ENCODE data around the gene MRRF.

MRRF gene

DNA sequence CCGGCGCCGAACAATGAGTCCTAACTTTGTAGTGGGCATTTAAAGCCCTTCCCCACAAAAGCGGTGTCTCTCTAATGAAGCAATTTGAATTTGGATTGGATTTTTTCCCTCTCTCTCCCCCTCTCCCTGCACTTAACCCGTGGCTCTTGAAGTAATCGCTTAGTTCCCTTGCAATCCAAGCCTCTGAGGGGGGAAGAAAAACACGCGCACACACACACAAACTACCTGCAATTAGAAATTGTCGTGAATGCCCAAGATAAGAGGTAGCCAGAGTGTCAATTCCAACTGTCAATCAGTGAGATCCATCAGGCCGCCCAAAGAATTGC is 37.1 kb upstream of the MRRF start:
- Histone ChIP-seq H3K9me2 (replicated peaks; ENCODE audit: low read depth, low read length) (no peaks in the 10 kb centered on the region), H3K4me2 (ENCODE audit: low read depth, low read length, poor library complexity, severe bottlenecking) (no peak overlapping the region), H2AFZ (ENCODE audit: low read length) (no peak overlapping the region), H4K20me1 (ENCODE audit: insufficient read depth, low read length, poor library complexity, severe bottlenecking) (no peaks in the 10 kb centered on the region), H3K9ac (ENCODE audit: low read depth, low read length, poor library complexity, severe bottlenecking) (no peak overlapping the region), H3F3A (ENCODE audit: low read depth) (no peaks in the 10 kb centered on the region), H3K4me1 (ENCODE audit: insufficient read depth, low read length, poor library complexity, severe bottlenecking) (no peaks in the 10 kb centered on the region), H3K4me3 (ENCODE audit: low read length, poor library complexity, severe bottlenecking) (no peak overlapping the region), H3K36me3 (ENCODE audit: insufficient read depth, low read length) (no peaks in the 10 kb centered on the region), H3K79me2 (ENCODE audit: insufficient read depth, low read length) (no peaks in the 10 kb centered on the region), H3K27me3 (ENCODE audit: insufficient read depth, low read length, poor library complexity, severe bottlenecking) (no peaks in the 10 kb centered on the region), H3K9me3 (ENCODE audit: insufficient read depth, low read depth, low read length) (no peaks in the 10 kb centered on the region)
- no peak for TF ChIP-seq EZH2phosphoT487 (IDR thresholded peaks at IDR 0.05; ENCODE audit: borderline replicate concordance)
- TF ChIP-seq CTCF (conservative IDR thresholded peaks at IDR 0.05; ENCODE audit: low read length), result no peak

- no peaks in the 10 kb centered on the region for H3K9me2 ChIP-seq (replicated peaks; ENCODE audit: low read depth, low read length)
- H3K27me3 ChIP-seq (ENCODE audit: insufficient read depth, low read length, poor library complexity, severe bottlenecking), result no peaks in the 10 kb centered on the region
- H4K20me1 ChIP-seq (ENCODE audit: insufficient read depth, low read length, poor library complexity, severe bottlenecking), result no peaks in the 10 kb centered on the region
- H3K4me3 ChIP-seq (ENCODE audit: low read length, poor library complexity, severe bottlenecking), result no peak overlapping the region
- no peak overlapping the region for H2AFZ ChIP-seq (ENCODE audit: low read length)
- no peak overlapping the region for H3K9ac ChIP-seq (ENCODE audit: low read depth, low read length, poor library complexity, severe bottlenecking)
- H3K9me3 ChIP-seq (ENCODE audit: insufficient read depth, low read depth, low read length), result no peaks in the 10 kb centered on the region
- no peak for TF ChIP-seq EZH2phosphoT487 (IDR thresholded peaks at IDR 0.05; ENCODE audit: borderline replicate concordance)
- TF ChIP-seq CTCF (conservative IDR thresholded peaks at IDR 0.05; ENCODE audit: low read length), result no peak
- no peaks in the 10 kb centered on the region for H3K79me2 ChIP-seq (ENCODE audit: insufficient read depth, low read length)
- no peak overlapping the region for H3K4me2 ChIP-seq (ENCODE audit: low read depth, low read length, poor library complexity, severe bottlenecking)
- no peaks in the 10 kb centered on the region for H3K4me1 ChIP-seq (ENCODE audit: insufficient read depth, low read length, poor library complexity, severe bottlenecking)
- H3F3A ChIP-seq (ENCODE audit: low read depth), result no peaks in the 10 kb centered on the region
- H3K36me3 ChIP-seq (ENCODE audit: insufficient read depth, low read length), result no peaks in the 10 kb centered on the region
Measured at GRCh38 chr9:122228191-122228567, 36.5 kb upstream of the MRRF start.

DNA sequence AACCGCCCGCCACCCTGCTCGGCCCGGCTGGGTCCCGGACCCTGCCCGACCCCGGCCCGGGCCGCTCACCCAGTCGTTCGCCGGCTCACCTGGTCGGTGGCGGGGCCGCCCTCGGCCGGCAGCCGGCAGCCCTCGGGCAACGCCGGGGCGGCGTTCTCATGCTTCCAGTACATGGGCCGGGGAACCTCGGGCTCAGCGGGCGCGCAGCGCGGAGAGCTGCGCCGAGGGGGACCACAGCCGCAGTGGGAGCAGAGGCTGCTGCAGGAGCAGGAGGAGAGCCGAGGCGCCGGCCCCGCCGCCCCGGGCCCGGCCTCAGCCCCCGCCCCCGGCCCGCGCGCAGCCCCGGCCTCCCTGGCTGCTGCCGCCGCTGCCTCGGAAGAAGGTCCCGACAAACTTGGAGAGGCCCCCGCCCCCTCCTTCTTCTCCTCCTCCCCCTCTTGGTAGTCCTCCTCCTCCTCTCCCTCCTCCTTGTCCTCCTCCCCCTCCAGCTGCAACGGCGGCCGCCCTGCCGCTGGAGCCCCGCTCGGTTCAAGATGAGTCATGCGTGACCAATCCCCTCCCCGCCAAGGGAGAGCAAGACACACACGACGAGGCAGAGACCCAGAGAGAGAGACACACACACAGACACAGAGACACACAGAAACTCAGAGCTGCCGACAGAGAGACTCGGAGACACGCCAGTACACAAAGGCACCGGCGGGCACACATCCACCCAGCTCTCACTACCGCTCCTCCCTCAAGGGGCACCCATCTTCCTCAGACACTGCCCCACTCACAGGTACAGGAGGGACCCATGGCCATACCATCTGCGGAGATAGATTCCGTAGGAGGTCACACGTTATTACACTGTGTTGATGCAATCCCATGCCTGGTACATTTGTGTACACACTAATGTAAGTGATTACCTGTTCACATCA is 35.9 kb upstream of the MRRF start, which contains the start of gene LHX6:
TSS of gene LHX6 (minus strand) at position 390 of the 917 bp plus-strand sequence. CDS start at position 173, 217 bp downstream.
- Histone ChIP-seq H3K79me2 (ENCODE audit: insufficient read depth, low read length) (no peaks in the 10 kb centered on the region), H3K9me2 (replicated peaks; ENCODE audit: low read depth, low read length) (no peaks in the 10 kb centered on the region), H3F3A (ENCODE audit: low read depth) (no peaks in the 10 kb centered on the region), H3K27me3 (ENCODE audit: insufficient read depth, low read length, poor library complexity, severe bottlenecking) (no peaks in the 10 kb centered on the region), H3K36me3 (ENCODE audit: insufficient read depth, low read length) (no peaks in the 10 kb centered on the region), H3K4me1 (ENCODE audit: insufficient read depth, low read length, poor library complexity, severe bottlenecking) (no peaks in the 10 kb centered on the region), H4K20me1 (ENCODE audit: insufficient read depth, low read length, poor library complexity, severe bottlenecking) (no peaks in the 10 kb centered on the region), H2AFZ (ENCODE audit: low read length) (0 out of 2 replicates have a peak within 1 kb of the TSS, but pooled peaks have one; percentile 26), H3K9ac (ENCODE audit: low read depth, low read length, poor library complexity, severe bottlenecking) (no peak within 1 kb of the TSS), H3K4me2 (ENCODE audit: low read depth, low read length, poor library complexity, severe bottlenecking) (no peak within 1 kb of the TSS), H3K9me3 (ENCODE audit: insufficient read depth, low read depth, low read length) (no peaks in the 10 kb centered on the region), H3K4me3 (ENCODE audit: low read length, poor library complexity, severe bottlenecking) (no peak within 1 kb of the TSS)
- TF ChIP-seq CTCF (conservative IDR thresholded peaks at IDR 0.05; ENCODE audit: low read length) (no peak), EZH2phosphoT487 (IDR thresholded peaks at IDR 0.05; ENCODE audit: borderline replicate concordance) (no peak)
